ENCODE measurements around the gene PDS5A. TPM values are rescaled to one million over a fixed set of nuclear protein-coding genes. Genes with fewer than 3 reads are reported as not detected.
A peak's percentile ranks its signal among the peaks of the same experiment; 100 is the strongest.

The PDS5A gene
- total and polyA plus RNA-seq, 11 donors, result 10.9 to 41.6 (median 30.3) TPM

DNA sequence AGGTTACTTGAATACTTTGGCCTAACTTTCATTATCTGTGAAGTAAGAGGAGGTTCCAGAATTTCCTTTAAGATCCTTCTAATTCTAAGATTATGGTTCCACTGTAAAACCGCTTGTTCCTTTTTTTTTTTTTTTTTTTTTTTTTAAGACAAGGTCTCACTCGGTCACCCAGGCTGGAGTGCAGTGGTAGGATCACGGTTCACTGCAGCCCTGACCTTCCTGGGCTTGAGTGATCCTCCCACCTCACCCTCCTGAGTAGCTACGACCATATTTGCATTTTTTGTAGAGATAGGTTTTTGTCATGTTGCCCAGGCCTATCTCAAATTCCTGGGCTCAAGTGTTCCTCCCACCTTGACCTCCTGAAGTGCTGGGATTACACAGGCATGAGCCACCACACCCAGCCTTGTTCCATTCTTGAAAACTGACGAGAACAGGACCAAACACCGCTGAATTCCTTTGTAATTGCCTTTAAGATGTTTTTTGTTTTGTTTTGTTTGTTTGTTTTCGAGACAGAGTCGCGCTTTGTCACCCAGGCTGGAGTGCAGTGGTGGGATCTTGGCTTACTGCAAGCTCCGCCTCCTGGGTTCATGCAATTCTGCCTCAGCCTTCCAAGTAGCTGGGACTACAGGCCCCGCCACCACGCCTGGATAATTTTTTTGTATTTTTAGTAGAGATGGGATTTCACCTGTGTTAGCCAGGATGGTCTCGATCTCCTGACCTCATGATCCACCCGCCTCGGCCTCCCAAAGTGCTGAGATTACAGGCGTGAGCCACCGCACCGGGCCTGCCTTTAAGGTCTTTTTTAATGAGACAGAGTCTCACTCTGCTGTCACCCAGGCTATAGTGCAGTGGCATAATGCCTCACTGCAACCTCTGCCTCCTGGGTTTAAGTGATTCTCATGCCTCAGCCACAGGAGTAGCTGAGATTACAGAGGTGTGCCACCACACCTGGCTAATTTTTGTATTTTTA lies 6.8 kb downstream of the PDS5A start:
- Histone ChIP-seq H3K27me3 (no peaks in the 10 kb centered on the region), H3K4me1 (peaks cover 0 to 57% (median 13%) of the 10 kb centered on the region in 12 donors), H3K4me3 (no peak overlapping the region), H3K36me3 (peaks cover 0 to 51% (median 39%) of the 10 kb centered on the region in 9 donors), H3K9me3 (no peaks in the 10 kb centered on the region), H3K27ac (peak overlapping the region in 1 of 12 donors; percentile 3)
- 76 to 83% (median 82%) methylated on average over 18 of the region's 18 CpGs for WGBS, 4 donors
- DNase-seq (no peak), ATAC-seq (peak in 1 of 4 donors; percentile 22)
- intact Hi-C loops (cut with DNase I), result loop anchor here in 5 of 10 donors (10.0 kb wide), 4 partner anchors 66 to 506 kb away; partner anchors contain the start of gene UGDH (in 2 of the 5)
- TF ChIP-seq, protein P1, sequence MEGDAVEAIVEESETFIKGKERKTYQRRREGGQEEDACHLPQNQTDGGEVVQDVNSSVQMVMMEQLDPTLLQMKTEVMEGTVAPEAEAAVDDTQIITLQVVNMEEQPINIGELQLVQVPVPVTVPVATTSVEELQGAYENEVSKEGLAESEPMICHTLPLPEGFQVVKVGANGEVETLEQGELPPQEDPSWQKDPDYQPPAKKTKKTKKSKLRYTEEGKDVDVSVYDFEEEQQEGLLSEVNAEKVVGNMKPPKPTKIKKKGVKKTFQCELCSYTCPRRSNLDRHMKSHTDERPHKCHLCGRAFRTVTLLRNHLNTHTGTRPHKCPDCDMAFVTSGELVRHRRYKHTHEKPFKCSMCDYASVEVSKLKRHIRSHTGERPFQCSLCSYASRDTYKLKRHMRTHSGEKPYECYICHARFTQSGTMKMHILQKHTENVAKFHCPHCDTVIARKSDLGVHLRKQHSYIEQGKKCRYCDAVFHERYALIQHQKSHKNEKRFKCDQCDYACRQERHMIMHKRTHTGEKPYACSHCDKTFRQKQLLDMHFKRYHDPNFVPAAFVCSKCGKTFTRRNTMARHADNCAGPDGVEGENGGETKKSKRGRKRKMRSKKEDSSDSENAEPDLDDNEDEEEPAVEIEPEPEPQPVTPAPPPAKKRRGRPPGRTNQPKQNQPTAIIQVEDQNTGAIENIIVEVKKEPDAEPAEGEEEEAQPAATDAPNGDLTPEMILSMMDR (IDR thresholded peaks at IDR 0.05), result no peak
- TF ChIP-seq POLR2A (IDR thresholded peaks at IDR 0.05), result no peak

DNA sequence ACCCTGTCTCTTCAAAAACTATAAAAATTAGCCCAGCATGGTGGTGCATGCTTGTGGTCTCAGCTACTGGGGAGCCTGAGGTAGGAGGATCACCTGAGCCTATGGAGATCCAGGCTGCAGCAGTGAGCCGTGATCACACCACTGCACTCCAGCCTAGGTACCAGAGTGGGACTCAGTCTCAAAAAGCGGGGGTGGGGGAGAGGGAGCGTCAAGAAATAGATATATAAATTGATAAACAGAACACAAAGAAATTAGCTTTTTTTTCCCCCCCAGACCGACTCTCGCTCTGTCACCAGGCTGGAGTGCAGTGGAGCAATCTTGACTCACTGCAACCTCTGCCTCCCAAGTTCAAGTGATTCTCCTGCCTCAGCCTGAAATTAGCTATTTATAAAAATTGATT lies 14.1 kb downstream of the PDS5A start:
- peaks cover 0 to 14% (median 3%) of the 10 kb centered on the region in 9 donors for H3K36me3 ChIP-seq
- peaks cover 0 to 23% (median 0%) of the 10 kb centered on the region in 12 donors for H3K4me1 ChIP-seq
- intact Hi-C loops (cut with DNase I), result no loop called here
- no peaks in the 10 kb centered on the region for H3K9me3 ChIP-seq
- no peak overlapping the region for H3K4me3 ChIP-seq
- DNase-seq (no peak), ATAC-seq (no peak)
- no peak overlapping the region for H3K27ac ChIP-seq
- H3K27me3 ChIP-seq, result no peaks in the 10 kb centered on the region
- TF ChIP-seq, protein P1 (IDR thresholded peaks at IDR 0.05), result no peak
- TF ChIP-seq POLR2A (IDR thresholded peaks at IDR 0.05), result no peak
- 90 to 94% (median 92%) methylated on average over 5 of the region's 5 CpGs for WGBS, 4 donors

GRCh38 chr4:39961311-39961877 lies 16.3 kb downstream of the PDS5A start:
- DNase-seq, result no peak
- WGBS, 4 donors, result 97 to 98% (median 97%) methylated on average over 12 of the region's 12 CpGs
- peaks cover 0 to 5% (median 0%) of the 10 kb centered on the region in 9 donors for H3K36me3 ChIP-seq
- TF ChIP-seq, protein P1 (IDR thresholded peaks at IDR 0.05), result no peak
- TF ChIP-seq POLR2A (IDR thresholded peaks at IDR 0.05), result no peak
- H3K4me3 ChIP-seq, result no peak overlapping the region
- H3K4me1 ChIP-seq, result peaks cover 0 to 23% (median 0%) of the 10 kb centered on the region in 12 donors
- no peaks in the 10 kb centered on the region for H3K9me3 ChIP-seq
- no peak for ATAC-seq
- H3K27ac ChIP-seq, result no peak overlapping the region
- H3K27me3 ChIP-seq, result no peaks in the 10 kb centered on the region
- intact Hi-C loops (cut with DNase I), result no loop called here

GRCh38 chr4:39950861-39951481 lies 26.7 kb downstream of the PDS5A start:
- DNase-seq (peak in 1 of 5 donors; percentile 2), ATAC-seq (no peak)
- TF ChIP-seq, protein P1 (IDR thresholded peaks at IDR 0.05), result no peak
- no peaks in the 10 kb centered on the region for H3K27me3 ChIP-seq
- H3K27ac ChIP-seq, result no peak overlapping the region
- no peaks in the 10 kb centered on the region for H3K36me3 ChIP-seq
- intact Hi-C loops (cut with DNase I), result no loop called here
- H3K9me3 ChIP-seq, result no peaks in the 10 kb centered on the region
- H3K4me1 ChIP-seq, result peaks cover 0 to 40% (median 11%) of the 10 kb centered on the region in 12 donors
- H3K4me3 ChIP-seq, result no peak overlapping the region

Data from heart left ventricle (tissue), 16 donors.